Endothelial cell (in vitro differentiated cells): ENCODE data around the gene ADAP1. TPM values are rescaled to one million over a fixed set of nuclear protein-coding genes. Genes with fewer than 3 reads are reported as not detected.

Source experiments
- DNase-seq: peaks from one replicate; pipeline ENCODE4 v3.0.0; 2021; ENCODE audit warnings: low spot score
- H3K27ac Mint-ChIP-seq: one replicate; pipeline ENCODE4 v1.8.0; 2021; ENCODE audit warnings: mixed read lengths, inconsistent platforms; ENCODE audit not compliant: unreplicated experiment
- H3K27me3 Mint-ChIP-seq: one replicate; pipeline ENCODE4 v1.8.0; 2021; ENCODE audit warnings: mild to moderate bottlenecking, moderate library complexity, mixed read lengths, inconsistent platforms; ENCODE audit not compliant: unreplicated experiment
- H3K36me3 Mint-ChIP-seq: one replicate; pipeline ENCODE4 v1.8.0; 2021; ENCODE audit warnings: mild to moderate bottlenecking, low read depth, mixed read lengths, inconsistent platforms; ENCODE audit not compliant: unreplicated experiment
- H3K4me1 Mint-ChIP-seq: one replicate; pipeline ENCODE4 v1.8.0; 2021; ENCODE audit warnings: mild to moderate bottlenecking, mixed read lengths, inconsistent platforms; ENCODE audit not compliant: unreplicated experiment
- H3K4me3 Mint-ChIP-seq: one replicate; pipeline ENCODE4 v1.8.0; 2021; ENCODE audit warnings: mild to moderate bottlenecking, mixed read lengths, inconsistent platforms; ENCODE audit not compliant: unreplicated experiment
- H3K9me3 Mint-ChIP-seq: one replicate; pipeline ENCODE4 v1.8.0; 2021; ENCODE audit warnings: mixed read lengths, inconsistent platforms; ENCODE audit not compliant: unreplicated experiment
- CTCF ChIP-seq: fragments of 200-600 bp; sonication (generic); IDR thresholded peaks from one replicate; pipeline ENCODE4 v1.5.0; 2021; ENCODE audit warnings: antibody characterized with exemption; ENCODE audit not compliant: unreplicated experiment
- total RNA-seq: library from RNA; stranded (reverse); fragmentation: NEBNext Ultra II Directional; extraction: Animal tissue kit (Norgen Biotek cat#: 25700); gene quantifications from one replicate; pipeline ENCODE4 v1.2.1, GENCODE V29; 2021; ENCODE audit not compliant: unreplicated experiment

ADAP1 gene
- total RNA-seq, 1 donor from 2014 or later, result 1.7 TPM

DNA sequence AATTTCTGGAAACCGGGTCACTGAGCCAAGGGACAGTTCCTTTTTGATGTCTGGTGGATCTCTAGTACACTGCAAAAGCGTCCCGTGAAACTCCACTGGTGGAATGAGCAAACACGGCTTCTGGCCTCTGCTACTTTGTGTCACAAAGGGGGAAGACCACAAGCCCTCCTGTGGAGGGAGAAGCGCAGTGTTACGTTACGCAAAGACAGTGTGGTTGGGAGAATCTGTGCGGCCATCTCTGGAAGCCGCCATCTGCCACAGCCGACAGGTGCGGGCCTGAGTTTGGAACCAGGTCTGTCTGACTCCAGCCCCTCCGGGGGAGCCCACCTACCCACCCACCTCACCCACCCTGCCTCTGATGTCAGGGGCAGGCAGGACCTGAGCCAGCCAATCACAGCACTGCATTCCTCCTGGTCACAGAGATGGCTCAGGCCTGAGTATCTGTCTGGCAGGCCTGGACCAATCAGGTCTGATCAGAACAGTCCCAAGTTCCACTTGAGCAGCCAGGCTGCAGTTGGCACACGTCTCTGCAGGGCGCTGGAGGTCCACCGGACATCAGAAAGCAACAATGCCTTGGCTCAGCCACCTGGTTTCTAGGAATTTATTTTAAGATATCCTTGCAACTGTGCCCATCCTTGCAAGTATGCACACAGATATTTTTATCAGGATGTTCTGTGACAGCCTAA is 25.5 kb upstream of the ADAP1 start:
- no peaks in the 10 kb centered on the region for H3K27me3 Mint-ChIP-seq
- TF ChIP-seq CTCF, result no peak
- no peaks in the 10 kb centered on the region for H3K36me3 Mint-ChIP-seq
- no peaks in the 10 kb centered on the region for H3K9me3 Mint-ChIP-seq
- H3K4me1 Mint-ChIP-seq, result no peaks in the 10 kb centered on the region
- H3K27ac Mint-ChIP-seq, result no peak overlapping the region
- no peak overlapping the region for H3K4me3 Mint-ChIP-seq
- no peak for DNase-seq

DNA sequence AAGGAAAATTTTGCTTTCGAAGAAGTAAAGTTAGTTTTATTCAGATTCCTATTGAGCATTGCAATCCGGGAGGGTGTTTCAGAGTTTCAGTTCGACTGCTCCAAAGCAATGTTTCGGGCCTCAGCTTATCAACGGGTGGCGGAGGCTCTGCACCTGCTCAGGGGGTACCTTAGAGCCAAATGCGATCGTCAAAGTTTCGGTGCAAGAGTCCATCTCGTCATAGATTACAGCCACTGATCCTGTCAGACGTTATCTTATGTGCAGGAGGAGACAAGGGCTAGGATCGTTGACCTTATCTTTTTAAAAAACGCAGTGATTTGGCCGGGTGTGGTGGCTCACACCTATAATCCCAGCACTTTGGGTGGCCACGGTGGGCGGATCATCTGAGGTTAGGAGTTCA is 24.7 kb upstream of the ADAP1 start:
- peaks cover 7% of the 10 kb centered on the region for H3K4me1 Mint-ChIP-seq
- DNase-seq, result no peak
- no peak overlapping the region for H3K27ac Mint-ChIP-seq
- peaks cover 7% of the 10 kb centered on the region for H3K27me3 Mint-ChIP-seq
- H3K4me3 Mint-ChIP-seq, result no peak overlapping the region
- H3K36me3 Mint-ChIP-seq, result no peaks in the 10 kb centered on the region
- no peaks in the 10 kb centered on the region for H3K9me3 Mint-ChIP-seq
- no peak for TF ChIP-seq CTCF

GRCh38 chr7:978416-979091 is 24.1 kb upstream of the ADAP1 start:
- no peak overlapping the region for H3K4me3 Mint-ChIP-seq
- no peaks in the 10 kb centered on the region for H3K9me3 Mint-ChIP-seq
- no peak overlapping the region for H3K27ac Mint-ChIP-seq

DNA sequence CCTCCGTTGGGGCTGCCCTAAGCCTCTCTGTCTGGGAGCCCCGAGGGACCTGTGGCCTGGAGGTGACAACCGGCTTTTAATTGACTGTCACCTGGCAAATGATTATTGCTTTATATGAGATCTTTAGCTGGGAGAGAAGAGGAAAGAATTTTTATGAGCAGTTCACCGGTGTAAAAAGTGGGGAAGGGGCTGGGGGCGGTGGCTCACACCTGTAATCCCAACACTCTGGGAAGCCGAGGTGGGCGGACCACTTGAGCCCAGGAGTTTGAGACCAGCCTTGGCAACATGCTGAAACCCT is 23.5 kb upstream of the ADAP1 start:
- Mint-ChIP-seq H3K27me3 (peaks cover 7% of the 10 kb centered on the region), H3K9me3 (no peaks in the 10 kb centered on the region), H3K27ac (no peak overlapping the region), H3K4me1 (peaks cover 8% of the 10 kb centered on the region), H3K4me3 (no peak overlapping the region), H3K36me3 (no peaks in the 10 kb centered on the region)
- DNase-seq, result no peak
- no peak for TF ChIP-seq CTCF

More at GRCh38 chr7:978416-979091, 24.1 kb upstream of the ADAP1 start:
- peaks cover 8% of the 10 kb centered on the region for H3K4me1 Mint-ChIP-seq
- no peak for TF ChIP-seq CTCF
- peaks cover 7% of the 10 kb centered on the region for H3K27me3 Mint-ChIP-seq
- DNase-seq, result no peak
- no peaks in the 10 kb centered on the region for H3K36me3 Mint-ChIP-seq

DNA sequence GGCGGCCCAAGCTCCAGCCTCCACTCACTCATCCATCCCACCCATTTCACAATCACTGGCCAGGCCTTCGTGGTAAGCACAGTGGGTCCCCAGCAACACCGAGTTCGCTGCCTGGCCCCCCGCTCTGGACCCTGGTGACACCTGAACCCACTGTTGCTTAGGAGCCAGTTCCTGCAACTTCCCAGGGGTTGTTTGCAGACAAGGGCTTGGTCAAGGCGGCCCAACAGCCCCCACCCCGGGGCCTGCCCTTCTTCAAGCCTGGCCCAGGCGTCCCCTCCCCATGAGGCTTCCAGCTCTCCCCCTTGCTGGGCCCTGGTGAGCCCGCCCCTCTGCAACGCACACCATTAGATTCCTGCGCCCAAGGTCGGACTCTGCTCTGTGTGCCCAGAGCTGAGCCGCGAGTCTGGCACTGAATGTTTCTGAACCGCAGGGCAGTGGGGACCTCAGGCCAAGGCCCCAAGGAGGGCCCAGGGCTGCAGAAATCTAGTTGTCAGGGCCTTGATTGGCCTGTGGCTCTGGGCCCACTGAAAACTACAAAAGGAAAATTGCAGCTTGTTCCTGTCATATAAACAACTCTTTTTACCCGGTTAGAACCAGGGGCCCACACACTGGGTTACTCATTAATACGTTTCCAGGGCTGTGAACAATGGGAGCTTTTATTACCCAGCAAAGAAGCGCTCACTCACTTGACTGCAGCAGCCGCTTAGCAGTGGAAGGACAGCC is 23.0 kb upstream of the ADAP1 start:
- DNase-seq, result no peak
- Mint-ChIP-seq H3K4me1 (peaks cover 8% of the 10 kb centered on the region), H3K36me3 (no peaks in the 10 kb centered on the region), H3K9me3 (no peaks in the 10 kb centered on the region), H3K4me3 (no peak overlapping the region), H3K27me3 (peaks cover 7% of the 10 kb centered on the region), H3K27ac (no peak overlapping the region)
- TF ChIP-seq CTCF, result no peak
